HuH-7 (cell line): ENCODE data around the gene GSTM4.
A peak's percentile ranks its signal among the peaks of the same experiment; 100 is the strongest.

ENCODE experiments used
- DNase-seq: peaks from one replicate; pipeline ENCODE4 v3.0.0; 2011; ENCODE audit warnings: low spot score

GSTM4 gene

GRCh38 chr1:109625176-109625575 lies 30.7 kb upstream of the GSTM4 start:
- no peak for DNase-seq

- DNase-seq = no peak
These were observed 30.0 kb upstream of the GSTM4 start for GRCh38 chr1:109625601-109626560.

GRCh38 chr1:109626682-109627408 lies 29.1 kb upstream of the GSTM4 start:
- no peak for DNase-seq

GRCh38 chr1:109627692-109628399 lies 28.1 kb upstream of the GSTM4 start:
- no peak for DNase-seq

- DNase-seq = no peak
These were observed 27.2 kb upstream of the GSTM4 start for GRCh38 chr1:109628540-109629321.

GRCh38 chr1:109629372-109630030 lies 26.4 kb upstream of the GSTM4 start:
- no peak for DNase-seq

- peak; percentile 56 for DNase-seq
These were observed 25.6 kb upstream of the GSTM4 start for GRCh38 chr1:109630081-109630897.

- no peak for DNase-seq
These were observed 24.9 kb upstream of the GSTM4 start for GRCh38 chr1:109630898-109631512.

- DNase-seq = no peak
These were observed 24.1 kb upstream of the GSTM4 start for GRCh38 chr1:109631513-109632505.

GRCh38 chr1:109632671-109633346 lies 23.1 kb upstream of the GSTM4 start:
- DNase-seq = no peak

- no peak for DNase-seq
These were observed 21.6 kb upstream of the GSTM4 start for GRCh38 chr1:109634292-109634691.

GRCh38 chr1:109634771-109635750 lies 20.8 kb upstream of the GSTM4 start:
- no peak for DNase-seq

GRCh38 chr1:109635862-109636200 lies 20.1 kb upstream of the GSTM4 start:
- DNase-seq = no peak

- no peak for DNase-seq
These were observed 19.5 kb upstream of the GSTM4 start for GRCh38 chr1:109636201-109636952.

- DNase-seq = no peak
These were observed 18.5 kb upstream of the GSTM4 start for GRCh38 chr1:109637446-109637845.
